ENCODE results near the gene TAX1BP1.

The TAX1BP1 gene

GRCh38 chr7:27700501-27700900, 39.5 kb upstream of the TAX1BP1 start:
- TF ChIP-seq, protein P1, sequence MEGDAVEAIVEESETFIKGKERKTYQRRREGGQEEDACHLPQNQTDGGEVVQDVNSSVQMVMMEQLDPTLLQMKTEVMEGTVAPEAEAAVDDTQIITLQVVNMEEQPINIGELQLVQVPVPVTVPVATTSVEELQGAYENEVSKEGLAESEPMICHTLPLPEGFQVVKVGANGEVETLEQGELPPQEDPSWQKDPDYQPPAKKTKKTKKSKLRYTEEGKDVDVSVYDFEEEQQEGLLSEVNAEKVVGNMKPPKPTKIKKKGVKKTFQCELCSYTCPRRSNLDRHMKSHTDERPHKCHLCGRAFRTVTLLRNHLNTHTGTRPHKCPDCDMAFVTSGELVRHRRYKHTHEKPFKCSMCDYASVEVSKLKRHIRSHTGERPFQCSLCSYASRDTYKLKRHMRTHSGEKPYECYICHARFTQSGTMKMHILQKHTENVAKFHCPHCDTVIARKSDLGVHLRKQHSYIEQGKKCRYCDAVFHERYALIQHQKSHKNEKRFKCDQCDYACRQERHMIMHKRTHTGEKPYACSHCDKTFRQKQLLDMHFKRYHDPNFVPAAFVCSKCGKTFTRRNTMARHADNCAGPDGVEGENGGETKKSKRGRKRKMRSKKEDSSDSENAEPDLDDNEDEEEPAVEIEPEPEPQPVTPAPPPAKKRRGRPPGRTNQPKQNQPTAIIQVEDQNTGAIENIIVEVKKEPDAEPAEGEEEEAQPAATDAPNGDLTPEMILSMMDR (IDR thresholded peaks at IDR 0.05; ENCODE audit: low read depth, low read length) = no peak
- no peak overlapping the region for H3K4me3 ChIP-seq (replicated peaks in 1 of 2; ENCODE audit: low read depth in 2 of 2, low read length in 2 of 2)
- DNase-seq (ENCODE audit: low read depth in 2 of 2) = no peak

GRCh38 chr7:27703181-27703580, 36.8 kb upstream of the TAX1BP1 start:
- no peak for DNase-seq (ENCODE audit: low read depth in 2 of 2)
- TF ChIP-seq, protein P1 (IDR thresholded peaks at IDR 0.05; ENCODE audit: low read depth, low read length) = no peak
- H3K4me3 ChIP-seq (replicated peaks in 1 of 2; ENCODE audit: low read depth in 2 of 2, low read length in 2 of 2) = no peak overlapping the region

GRCh38 chr7:27704422-27705199, 35.4 kb upstream of the TAX1BP1 start:
- TF ChIP-seq, protein P1 (IDR thresholded peaks at IDR 0.05; ENCODE audit: low read depth, low read length) = no peak
- peak; percentile 40 to 63 for DNase-seq (ENCODE audit: low read depth in 2 of 2)
- no peak overlapping the region for H3K4me3 ChIP-seq (replicated peaks in 1 of 2; ENCODE audit: low read depth in 2 of 2, low read length in 2 of 2)

GRCh38 chr7:27705200-27705594, 34.8 kb upstream of the TAX1BP1 start:
- DNase-seq (ENCODE audit: low read depth in 2 of 2) = no peak
- H3K4me3 ChIP-seq (replicated peaks in 1 of 2; ENCODE audit: low read depth in 2 of 2, low read length in 2 of 2) = no peak overlapping the region
- TF ChIP-seq, protein P1 (IDR thresholded peaks at IDR 0.05; ENCODE audit: low read depth, low read length) = no peak

GRCh38 chr7:27708485-27708884, 31.5 kb upstream of the TAX1BP1 start:
- no peak overlapping the region for H3K4me3 ChIP-seq (replicated peaks in 1 of 2; ENCODE audit: low read depth in 2 of 2, low read length in 2 of 2)
- DNase-seq (ENCODE audit: low read depth in 2 of 2) = no peak
- TF ChIP-seq, protein P1 (IDR thresholded peaks at IDR 0.05; ENCODE audit: low read depth, low read length) = no peak

DNA sequence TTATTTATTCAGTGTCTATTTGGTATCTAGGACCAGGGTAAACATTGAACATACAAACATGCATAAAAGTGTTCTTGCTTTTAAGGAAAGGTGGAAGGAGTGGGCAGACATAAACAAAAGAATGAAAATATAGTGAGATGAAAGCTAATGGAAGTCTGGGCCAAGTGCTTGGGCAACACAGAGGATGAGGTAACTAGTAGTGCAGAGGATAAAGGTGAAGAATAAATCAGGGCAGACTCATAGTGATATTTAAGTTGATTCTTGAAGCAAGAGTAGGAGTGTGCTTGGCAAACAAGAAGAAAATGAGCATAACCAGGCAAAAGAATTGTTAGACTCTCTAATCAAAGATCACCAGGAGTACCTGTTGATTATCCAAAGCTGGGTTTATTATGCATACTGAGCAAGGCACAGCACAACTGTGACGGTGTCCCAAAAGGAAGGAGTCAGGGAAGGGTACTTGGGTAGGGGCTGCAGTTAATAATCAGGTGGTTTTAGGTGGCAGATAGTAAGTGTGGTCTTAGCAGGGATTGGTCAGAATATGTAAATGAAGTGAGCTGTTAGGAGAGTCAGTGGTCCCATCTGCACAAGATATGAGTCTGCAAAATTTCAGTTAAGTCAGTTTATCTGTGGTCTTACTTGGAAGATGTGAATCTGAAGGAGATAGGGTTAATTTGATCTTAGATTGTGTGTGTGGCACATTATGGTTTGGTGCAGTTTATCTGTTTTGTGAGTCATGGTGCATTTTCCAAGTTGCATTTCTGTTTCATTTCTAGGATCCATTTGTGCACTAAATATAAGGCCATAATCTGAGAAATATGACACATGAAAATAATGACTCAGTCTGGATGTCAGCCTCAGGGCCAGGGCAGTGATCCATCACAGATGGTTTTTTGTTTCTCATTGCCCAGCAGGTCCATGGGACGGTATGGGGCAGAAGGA, 30.6 kb upstream of the TAX1BP1 start:
- H3K4me3 ChIP-seq (replicated peaks in 1 of 2; ENCODE audit: low read depth in 2 of 2, low read length in 2 of 2) = no peak overlapping the region
- peak; percentile 82 to 83 for DNase-seq (ENCODE audit: low read depth in 2 of 2)

More for the DNA sequence above, 30.6 kb upstream of the TAX1BP1 start:
- TF ChIP-seq, protein P1 (IDR thresholded peaks at IDR 0.05; ENCODE audit: low read depth, low read length) = no peak
